GM21619 (cell line): ENCODE results near the gene STXBP5.
A peak's percentile ranks its signal among the peaks of the same experiment; 100 is the strongest.

Source experiments
- ATAC-seq: cut with Tn5 transposase; IDR thresholded peaks from one replicate; pipeline ENCODE4 v1.9.1; 2021; ENCODE audit not compliant: unreplicated experiment

STXBP5 gene

GRCh38 chr6:147287869-147288271, 83.7 kb downstream of the STXBP5 start:
- ATAC-seq, result no peak

DNA sequence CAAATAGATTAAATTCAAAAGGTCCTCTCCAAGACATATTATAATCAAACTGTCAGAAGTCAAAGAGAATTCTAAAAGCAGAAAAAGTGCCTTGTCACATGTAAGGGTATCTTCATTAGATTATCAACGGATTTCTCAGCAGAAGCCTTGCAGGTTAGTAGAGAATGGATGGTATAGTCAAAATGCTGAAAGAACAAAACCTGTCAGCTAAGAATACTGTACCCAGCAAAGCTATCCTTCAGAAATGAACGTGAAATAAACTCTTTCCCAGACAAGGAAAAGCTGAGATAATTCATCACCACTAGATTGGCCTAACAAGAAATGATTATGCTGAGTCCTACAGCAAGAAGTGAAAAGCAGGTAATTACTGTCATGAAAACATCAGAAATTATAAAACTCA, 92.9 kb downstream of the STXBP5 start:
- no peak for ATAC-seq

GRCh38 chr6:147297663-147298316, 93.6 kb downstream of the STXBP5 start:
- no peak for ATAC-seq

GRCh38 chr6:147298461-147298860, 94.2 kb downstream of the STXBP5 start:
- ATAC-seq, result no peak

DNA sequence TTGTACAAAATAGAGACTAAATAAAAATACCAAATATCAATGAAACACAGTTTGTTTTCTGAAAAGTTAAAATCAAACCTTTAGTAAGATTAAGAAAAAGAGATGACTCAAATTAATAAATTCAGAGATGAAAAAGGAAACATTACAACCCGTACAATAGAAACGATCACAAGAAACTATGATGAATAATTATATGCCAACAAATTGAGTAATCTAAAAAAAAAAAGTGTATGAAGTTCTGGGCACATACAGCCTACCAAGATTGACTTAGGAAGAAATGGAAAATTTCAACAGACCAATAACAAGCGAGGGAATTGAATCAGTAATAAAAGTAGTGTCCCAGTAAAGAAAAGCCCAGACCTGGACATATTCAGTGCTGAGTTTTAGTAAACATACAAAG, 94.8 kb downstream of the STXBP5 start:
- ATAC-seq, result no peak

- no peak for ATAC-seq
Measured at GRCh38 chr6:147301070-147301469, 96.9 kb downstream of the STXBP5 start.

DNA sequence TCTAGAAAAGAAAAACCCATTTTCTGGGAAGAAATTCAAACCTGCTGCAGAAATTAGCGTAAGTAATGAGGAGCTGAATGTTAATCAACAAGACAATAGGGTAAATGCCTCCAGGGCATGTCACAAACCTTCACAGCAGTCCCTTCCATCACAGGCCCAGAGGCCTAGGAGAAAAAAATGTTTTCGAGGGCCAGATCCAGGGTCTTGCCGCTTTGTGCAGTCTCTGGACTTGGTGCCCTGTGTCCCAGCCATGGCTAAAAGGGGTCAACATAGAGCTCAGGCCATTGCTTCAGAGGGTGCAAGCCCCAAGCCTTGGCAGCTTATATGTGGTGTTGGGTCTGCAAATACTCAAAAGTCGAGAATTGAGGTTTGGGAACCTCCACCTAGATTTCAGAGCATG, 99.8 kb downstream of the STXBP5 start:
- ATAC-seq, result no peak

DNA sequence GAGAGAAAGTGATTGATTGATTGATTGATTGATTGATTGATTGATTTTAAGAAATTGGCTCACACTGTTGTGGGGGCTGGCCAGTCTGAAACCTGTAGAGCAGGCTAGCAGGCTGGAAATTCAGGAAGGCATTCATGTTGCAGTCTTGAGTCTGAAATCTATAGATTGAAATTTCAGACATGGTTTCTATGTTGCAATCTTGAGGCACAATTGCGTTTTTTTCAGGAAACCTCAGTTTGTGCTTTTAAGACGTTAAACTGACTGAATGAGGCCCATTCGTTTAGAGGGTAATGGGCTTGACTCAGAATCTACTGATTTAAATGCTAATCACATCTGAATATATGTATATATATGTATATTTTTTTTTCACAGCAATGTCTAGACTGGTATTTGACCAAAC, 106.3 kb downstream of the STXBP5 start:
- ATAC-seq, result no peak

DNA sequence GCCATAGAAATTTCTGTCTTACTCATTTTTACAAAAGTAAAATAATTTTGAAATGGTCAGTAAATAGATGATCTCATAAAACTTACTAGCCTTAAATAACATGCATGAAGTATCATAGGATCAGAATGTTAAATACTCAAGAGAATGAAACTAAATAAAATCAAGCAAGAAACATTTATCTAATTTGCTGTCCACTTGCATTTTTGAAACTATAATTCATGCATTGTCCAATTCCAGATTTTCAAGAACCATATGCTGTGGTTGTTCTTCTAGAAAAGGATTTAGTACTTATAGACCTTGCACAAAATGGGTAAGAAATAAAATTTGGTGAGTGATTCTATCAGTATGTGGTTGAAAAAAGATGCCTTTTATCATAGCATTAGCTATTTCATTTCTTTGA, 107.0 kb downstream of the STXBP5 start:
- no peak for ATAC-seq

DNA sequence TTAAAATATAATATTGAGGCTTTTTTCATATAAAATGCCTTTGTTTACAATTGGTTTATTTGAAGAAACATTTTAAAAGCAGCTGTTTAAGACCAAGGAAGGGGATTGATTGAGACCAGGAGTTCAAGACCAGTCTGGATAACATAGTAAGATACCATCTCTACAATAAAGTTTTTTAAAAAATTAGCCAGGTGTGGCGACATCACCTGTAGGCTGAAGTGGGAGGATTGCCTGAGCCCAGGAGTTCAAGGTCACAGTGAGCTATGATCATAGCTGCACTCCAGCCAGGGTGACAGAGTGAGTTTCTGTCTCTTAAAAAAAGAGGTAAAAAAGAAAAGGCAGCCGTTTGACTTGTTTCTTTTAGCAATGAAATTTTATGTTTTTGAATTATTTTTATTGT, 117.0 kb downstream of the STXBP5 start:
- no peak for ATAC-seq

GRCh38 chr6:147322299-147323162, 118.3 kb downstream of the STXBP5 start:
- peak; percentile 98 for ATAC-seq

DNA sequence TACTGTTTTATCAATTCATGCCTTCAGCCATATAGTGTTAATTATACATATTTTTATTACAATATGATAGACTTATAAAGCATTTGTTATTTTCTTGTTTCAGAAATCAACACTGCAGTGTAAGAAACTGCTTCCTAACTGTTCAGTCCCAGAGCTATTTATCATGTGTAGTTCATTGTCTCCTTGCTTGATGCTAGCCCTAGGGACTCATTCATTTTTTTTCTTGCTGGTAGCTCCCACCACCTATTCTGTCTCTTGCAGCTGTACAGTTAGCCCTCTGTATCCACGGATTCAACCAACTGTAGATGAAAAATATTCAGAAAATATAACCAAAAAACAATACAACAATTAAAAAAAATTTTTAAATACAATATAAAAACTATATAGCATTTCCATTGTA, 121.3 kb downstream of the STXBP5 start:
- ATAC-seq, result no peak

- ATAC-seq, result no peak
Measured at GRCh38 chr6:147331401-147331800, 127.2 kb downstream of the STXBP5 start.

DNA sequence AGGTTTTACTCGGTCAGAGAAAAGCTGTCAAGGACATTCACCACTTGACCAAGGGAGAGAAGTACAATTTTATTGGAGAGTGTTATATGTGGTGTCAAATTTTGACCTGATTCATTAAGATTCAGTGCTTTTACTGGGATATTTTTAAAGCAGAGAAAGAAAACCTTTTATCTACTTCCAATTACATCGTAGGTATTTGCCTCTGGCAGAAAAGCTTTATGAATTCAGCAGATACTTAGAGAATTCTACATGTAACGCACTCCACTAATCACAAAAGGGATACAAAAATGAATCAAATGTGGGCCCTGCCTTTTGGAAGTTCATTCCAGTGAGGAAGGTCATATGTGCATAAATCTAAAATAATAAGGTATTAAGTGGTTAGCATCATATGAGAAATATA, 133.7 kb downstream of the STXBP5 start:
- no peak for ATAC-seq

DNA sequence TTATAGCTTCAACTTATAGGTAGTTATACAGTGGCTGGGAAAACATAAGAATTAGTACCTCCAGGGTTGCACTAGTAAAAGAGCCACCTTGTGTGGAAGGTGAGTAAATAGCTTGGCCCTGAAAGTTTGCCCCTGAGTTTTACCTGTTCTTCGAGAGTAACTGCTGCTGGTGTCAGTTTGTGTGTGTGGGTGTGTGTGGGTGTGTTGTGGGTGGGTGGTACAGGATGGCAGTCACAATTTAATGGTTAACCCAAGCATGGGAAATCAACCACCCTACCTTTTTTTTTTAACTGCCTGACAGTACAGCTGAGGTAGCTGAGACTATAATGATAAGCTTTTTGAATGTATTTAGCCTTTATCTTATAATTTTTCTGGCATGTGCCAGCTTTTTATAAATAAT, 137.3 kb downstream of the STXBP5 start:
- no peak for ATAC-seq

- ATAC-seq, result no peak
Measured at GRCh38 chr6:147345902-147346301, 141.7 kb downstream of the STXBP5 start.

GRCh38 chr6:147347179-147347881, 143.1 kb downstream of the STXBP5 start:
- ATAC-seq, result no peak

DNA sequence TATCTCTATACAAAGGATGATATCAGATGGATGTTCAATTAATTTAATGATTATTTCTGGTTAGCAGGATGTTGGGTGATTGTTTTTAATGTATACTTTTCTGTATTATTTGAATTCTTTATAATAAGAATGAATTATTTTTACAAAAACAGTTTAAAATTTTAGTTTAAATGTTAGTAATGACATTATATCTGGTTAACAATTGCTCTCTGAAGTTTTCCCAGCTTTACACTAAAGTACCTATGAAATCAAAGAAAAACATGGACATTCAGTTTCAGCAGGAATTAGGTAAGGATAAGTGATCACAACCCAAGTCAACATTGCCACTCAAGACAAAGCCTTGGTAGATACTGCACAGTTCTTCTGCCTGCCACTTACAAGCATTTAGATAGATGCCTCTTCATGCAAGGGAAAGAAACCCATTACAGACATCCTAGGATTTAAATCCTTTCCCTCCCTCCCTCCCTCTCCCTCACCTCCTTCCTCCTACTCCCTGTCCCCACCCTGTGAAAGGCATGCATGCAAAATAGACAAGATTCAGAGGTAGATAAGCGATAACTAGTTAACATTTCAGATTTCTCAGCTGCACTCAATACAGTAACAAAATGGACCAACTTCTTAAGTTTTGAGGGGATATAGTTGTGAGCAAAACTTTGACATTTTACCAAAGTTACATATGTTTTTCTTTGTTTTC, 143.8 kb downstream of the STXBP5 start:
- ATAC-seq, result no peak

- ATAC-seq, result no peak
Measured at GRCh38 chr6:147361311-147361981, 157.2 kb downstream of the STXBP5 start.

DNA sequence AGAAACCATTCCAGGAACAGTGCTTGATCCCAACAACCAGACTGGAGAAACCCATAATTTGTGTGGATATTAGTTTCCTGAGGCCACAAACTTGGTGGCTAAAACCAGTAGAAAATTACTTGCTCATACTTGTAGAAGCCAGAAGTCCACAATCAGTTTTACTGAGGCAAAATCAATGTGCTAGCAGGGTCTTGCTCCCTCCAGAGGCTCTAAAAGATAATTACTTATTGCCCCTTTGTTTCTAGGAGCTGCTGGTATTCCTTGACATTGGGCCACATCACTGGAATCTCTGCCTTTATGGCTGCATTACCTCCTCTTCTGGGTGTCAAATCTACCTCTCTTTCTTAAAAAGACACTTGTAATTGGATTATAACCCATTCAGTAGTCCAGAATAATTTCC, 162.1 kb downstream of the STXBP5 start:
- no peak for ATAC-seq

DNA sequence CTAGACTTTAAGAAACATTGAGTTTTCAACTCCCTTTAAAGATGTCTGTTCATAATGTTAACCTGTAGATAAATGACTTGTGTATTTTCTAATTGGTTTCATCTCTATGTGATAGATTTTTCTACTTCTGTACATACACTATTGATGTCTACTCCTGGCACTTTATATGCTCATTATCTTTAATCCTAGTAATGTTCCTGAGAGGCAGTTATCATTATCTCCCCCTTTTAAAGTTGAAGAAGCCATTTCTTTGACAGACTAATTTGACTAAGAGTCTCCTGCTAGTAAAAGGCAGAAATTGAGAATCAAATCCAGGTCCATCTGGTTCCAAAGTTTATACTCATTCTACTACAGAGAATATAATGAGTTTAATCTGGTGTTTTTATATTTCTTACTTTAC, 167.1 kb downstream of the STXBP5 start:
- ATAC-seq, result no peak
